Astrocyte of the spinal cord (primary cell): Measurements from ENCODE around the gene FTO.

ENCODE experiments used
- DNase-seq: peaks from one replicate; pipeline ENCODE4 v3.0.0; 2011; ENCODE audit warnings: low read depth, low spot score
- H3K4me3 ChIP-seq: 2 replicates; pipeline ENCODE4 v1.5.1; 2011; ENCODE audit warnings: low read depth, mild to moderate bottlenecking, low read length, moderate library complexity
- CTCF ChIP-seq: IDR thresholded peaks from 2 replicates; pipeline ENCODE4 v1.5.1; 2012; ENCODE audit warnings: low read depth, mild to moderate bottlenecking, low read length, inconsistent platforms
- in situ Hi-C: cut with HindIII; loops from 2 replicates; pipeline ENCODE4 v1.10.0; 2017; ENCODE audit warnings: low sequenced_read_pairs

The FTO gene

GRCh38 chr16:54069601-54070239 lies 365.8 kb downstream of the FTO start:
- H3K4me3 ChIP-seq: no peak overlapping the region
- no peak for TF ChIP-seq CTCF
- no peak for DNase-seq
- in situ Hi-C loops: no loop called here

GRCh38 chr16:54070789-54071343 lies 366.9 kb downstream of the FTO start:
- no peak for DNase-seq
- in situ Hi-C loops: no loop called here
- no peak for TF ChIP-seq CTCF
- no peak overlapping the region for H3K4me3 ChIP-seq

GRCh38 chr16:54071514-54071913 lies 367.6 kb downstream of the FTO start:
- DNase-seq: no peak
- in situ Hi-C loops: no loop called here
- no peak for TF ChIP-seq CTCF
- H3K4me3 ChIP-seq: no peak overlapping the region

- no peak for TF ChIP-seq CTCF
- peak; percentile 24 for DNase-seq
- in situ Hi-C loops: no loop called here
- H3K4me3 ChIP-seq: no peak overlapping the region
Observed at GRCh38 chr16:54072237-54072636, 368.3 kb downstream of the FTO start.

GRCh38 chr16:54073356-54073755 lies 369.4 kb downstream of the FTO start:
- TF ChIP-seq CTCF: no peak
- no peak for DNase-seq
- no peak overlapping the region for H3K4me3 ChIP-seq
- in situ Hi-C loops: no loop called here

- DNase-seq: no peak
- H3K4me3 ChIP-seq: no peak overlapping the region
- in situ Hi-C loops: no loop called here
- no peak for TF ChIP-seq CTCF
Observed at GRCh38 chr16:54075446-54075845, 371.5 kb downstream of the FTO start.
